ENCODE measurements around the gene HESX1. TPM values are rescaled to one million over a fixed set of nuclear protein-coding genes. Genes with fewer than 3 reads are reported as not detected.

HESX1 gene
- total and polyA plus RNA-seq, 2 of the 8 experiments (the other 6 are each of a cell fraction or from before 2014, with no cell fraction given), result 7.1 to 12.0 TPM

DNA sequence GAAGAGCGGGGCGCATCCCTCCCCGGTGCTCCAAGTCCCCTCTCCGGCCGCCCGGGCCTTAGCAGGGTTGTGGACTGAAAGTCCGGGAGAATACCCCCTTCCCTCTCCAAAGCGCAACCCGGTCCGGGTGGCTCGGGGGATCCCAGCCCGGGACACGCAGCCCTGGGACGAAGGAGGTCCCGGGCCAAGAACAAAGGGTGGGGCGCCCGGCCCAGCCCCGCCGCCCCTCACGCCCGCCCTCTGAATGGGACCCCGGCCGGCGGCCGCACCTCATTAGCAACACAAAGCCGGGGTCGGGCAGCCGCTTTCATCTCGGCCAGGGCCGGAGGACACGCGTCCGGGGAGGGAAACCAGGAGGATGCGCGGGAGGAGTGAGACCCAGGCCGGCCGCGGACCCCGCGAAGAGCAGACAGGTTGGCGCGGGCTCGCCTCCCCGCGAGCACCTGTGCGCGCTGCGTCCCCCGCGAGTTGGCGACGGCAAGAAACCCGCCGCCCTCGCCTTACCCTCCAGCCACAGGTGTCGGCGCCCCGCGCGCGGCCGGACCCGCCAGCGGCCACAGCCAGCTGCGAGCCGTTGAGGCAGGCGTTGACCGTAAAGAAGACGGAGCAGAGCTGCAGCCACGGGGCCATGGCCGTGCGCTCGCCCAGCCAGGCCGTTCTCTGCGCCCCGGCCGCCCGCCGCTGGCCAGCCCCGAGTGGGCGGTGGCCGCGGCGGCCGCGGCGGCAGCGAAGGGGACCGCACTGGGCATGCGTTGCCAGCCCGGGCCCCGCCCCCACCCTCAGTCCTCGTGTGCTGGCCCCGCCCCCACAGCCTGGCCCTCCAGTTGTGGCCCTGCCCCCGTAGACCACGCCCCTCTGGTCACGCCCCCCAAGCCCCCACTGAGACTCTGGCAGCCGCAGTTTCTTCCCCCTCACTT lies 34.9 kb downstream of the HESX1 start, which contains the start of gene IL17RD:
Gene IL17RD, minus strand, starts transcription at position 697 of the 917 bp plus-strand sequence. Its CDS starts 67 bp downstream, at position 630.
- Histone ChIP-seq H2BK20ac (ENCODE audit: low read length) (no peak within 1 kb of the TSS), H2BK15ac (ENCODE audit: low read length) (peak within 1 kb of the TSS; percentile 92; the same call in 1 of the 2 replicates), H2BK12ac (ENCODE audit: low read depth, low read length) (peak within 1 kb of the TSS; percentile 86), H4K91ac (replicated peaks; ENCODE audit: insufficient read length, low read length) (peak within 1 kb of the TSS; percentile 87), H2BK120ac (replicated peaks; ENCODE audit: low read depth, low read length) (peak within 1 kb of the TSS; percentile 62), H4K5ac (ENCODE audit: insufficient read length, low read depth, low read length) (peak within 1 kb of the TSS; percentile 30), H3K4ac (replicated peaks; ENCODE audit: insufficient read length, low read depth, low read length) (peak within 1 kb of the TSS; percentile 71), H3K9me3 (ENCODE audit: insufficient read depth in 2 of 2, low read depth in 1 of 2, low read length in 1 of 2) (no peaks in the 10 kb centered on the region), H3K23me2 (ENCODE audit: low read depth, low read length) (peaks cover 12% of the 10 kb centered on the region), H3K79me1 (ENCODE audit: low read depth, low read length) (peaks cover 4% of the 10 kb centered on the region; the same call in 1 of the 2 replicates), H3K18ac (ENCODE audit: extremely low read depth, low read length) (peak within 1 kb of the TSS; percentile 95), H3K14ac (ENCODE audit: insufficient read length) (no peak within 1 kb of the TSS), H2BK5ac (ENCODE audit: low read depth, low read length) (peak within 1 kb of the TSS; percentile 76; the same call in 1 of the 2 replicates), H2AK5ac (ENCODE audit: low read depth, low read length) (no peak within 1 kb of the TSS), H3K27me3 (replicated peaks in 1 of 4; ENCODE audit: control insufficient read depth in 3 of 4, extremely low read depth in 1 of 4, insufficient read depth in 3 of 4, low read length in 3 of 4) (peaks cover 6 to 28% (median 23%) of the 10 kb centered on the region in 4 experiments), H4K20me1 (replicated peaks in 1 of 2; ENCODE audit: control insufficient read depth in 1 of 2, insufficient read depth in 2 of 2, low read length in 2 of 2) (peaks cover 0 to 10% of the 10 kb centered on the region in 2 experiments), H2AFZ (ENCODE audit: low read length) (peak within 1 kb of the TSS; percentile 36; the same call in 1 of the 2 replicates), H4K8ac (ENCODE audit: extremely low read depth, insufficient read depth, low read length) (peak within 1 kb of the TSS; percentile 66), H3K23ac (ENCODE audit: insufficient read length) (no peak within 1 kb of the TSS), H3K4me2 (ENCODE audit: insufficient read depth in 1 of 2, low read depth in 2 of 2, low read length in 2 of 2) (peak within 1 kb of the TSS; percentile 92 to 99), H3K36me3 (ENCODE audit: control insufficient read depth in 2 of 4, insufficient read depth in 4 of 4, low read length in 3 of 4) (no peaks in the 10 kb centered on the region), H3K4me1 (replicated peaks in 1 of 4; ENCODE audit: control insufficient read depth in 3 of 4, insufficient read depth in 4 of 4, low read length in 3 of 4) (peaks cover 10 to 42% (median 25%) of the 10 kb centered on the region in 4 experiments), H3K9ac (replicated peaks in 1 of 4; ENCODE audit: extremely low read depth in 1 of 4, low read depth in 3 of 4, low read length in 3 of 4) (peak within 1 kb of the TSS; percentile 29 to 92 (median 72); a peak in 5 of 7 replicates), H3K4me3 (ENCODE audit: extremely low read depth in 1 of 4, insufficient read depth in 2 of 4, low read depth in 3 of 4, low read length in 4 of 4) (peak within 1 kb of the TSS; percentile 67 to 83 (median 72)), H3K79me2 (ENCODE audit: control insufficient read depth in 1 of 2, insufficient read depth in 2 of 2, low read length in 2 of 2) (peaks cover 0 to 23% of the 10 kb centered on the region in 2 experiments; a peak in 2 of 4 replicates), H3K56ac (replicated peaks; ENCODE audit: insufficient read length, low read depth, low read length) (peak within 1 kb of the TSS; percentile 52), H3K27ac (ENCODE audit: low read depth, low read length) (0 out of 2 replicates have a peak within 1 kb of the TSS, but pooled peaks have one; percentile 24)
- WGBS, 2 experiments (ENCODE audit: extremely low coverage in 1 of 2, insufficient coverage in 1 of 2, insufficient read length in 1 of 2, insufficient replicate concordance in 2 of 2, low coverage in 1 of 2, low lambda C conversion rate in 2 of 2, missing lambda C conversion rate in 1 of 2), result 1% methylated on average over 70 of the region's 98 CpGs; no CpG with 5 or more reads in 1 of the 2 experiments
- DNase-seq (ENCODE audit: low read depth in 1 of 2, low spot score in 2 of 2) (peak; percentile 65 to 92), FAIRE-seq (no peak)
- POLR2A ChIA-PET (ENCODE audit: partially characterized antibody), result interaction anchor here (0.8 to 3.2 kb wide), 9 partner anchors 15 to 49 kb away, joined by 3 to 12 read pairs (median 4); no protein-coding TSS in a partner anchor
- CTCF ChIA-PET (ENCODE audit: partially characterized antibody), result interaction anchor here (0.8 to 6.6 kb wide), 7 partner anchors 13 to 66 kb away, joined by 3 to 64 read pairs (median 4); no protein-coding TSS in a partner anchor
- TF ChIP-seq ATF2 (IDR thresholded peaks at IDR 0.05; ENCODE audit: low read length) (no peak), GTF2F1 (IDR thresholded peaks at IDR 0.05; ENCODE audit: borderline replicate concordance, low read depth, low read length) (no peak), CHD2 (IDR thresholded peaks at IDR 0.05; ENCODE audit: low read length) (no peak), PHF8 (conservative IDR thresholded peaks at IDR 0.05; ENCODE audit: low read depth, low read length) (peak; percentile 68), JUN (IDR thresholded peaks at IDR 0.05; ENCODE audit: low read depth, low read length) (no peak), SP4 (IDR thresholded peaks at IDR 0.05; ENCODE audit: low read length) (no peak)
- TF ChIP-seq, protein P1, sequence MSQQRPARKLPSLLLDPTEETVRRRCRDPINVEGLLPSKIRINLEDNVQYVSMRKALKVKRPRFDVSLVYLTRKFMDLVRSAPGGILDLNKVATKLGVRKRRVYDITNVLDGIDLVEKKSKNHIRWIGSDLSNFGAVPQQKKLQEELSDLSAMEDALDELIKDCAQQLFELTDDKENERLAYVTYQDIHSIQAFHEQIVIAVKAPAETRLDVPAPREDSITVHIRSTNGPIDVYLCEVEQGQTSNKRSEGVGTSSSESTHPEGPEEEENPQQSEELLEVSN (IDR thresholded peaks at IDR 0.05), result peak; percentile 9; the same call in 1 of the 2 replicates

All from H1 (cell line).